RWPE1 (cell line): ENCODE data around the gene IFNL2.
"Not testable (repeated sequence)": the region's sequence is repeated elsewhere in the genome, so short reads cannot be mapped to it uniquely, and the experiment has no call there.

Experiments used
- CTCF ChIA-PET: fragments of 350-600 bp; sonication (Branson Sonifier 250); formaldehyde crosslinking; extraction: SDS; loops from one replicate; lab custom pipeline; 2021; lab: Yijun Ruan, JAX
- POLR2A ChIA-PET: fragments of 400-600 bp; formaldehyde crosslinking; extraction: SDS; loops from one replicate; lab custom pipeline; 2020; ENCODE audit warnings: antibody characterized with exemption; ENCODE audit not compliant: low non-redundant PET; lab: Yijun Ruan, JAX
- DNase-seq: peaks from one replicate; pipeline ENCODE4 v3.0.0; 2012; ENCODE audit warnings: low spot score
- H3K27ac ChIP-seq: fragments of 450-650 bp; 2 replicates; pipeline ENCODE4 v1.5.1; 2017
- CTCF ChIP-seq: fragments of 450-650 bp; conservative IDR thresholded peaks from 2 replicates; pipeline ENCODE4 v1.5.1; 2017; ENCODE audit warnings: low read depth, mild to moderate bottlenecking

IFNL2 gene

GRCh38 chr19:39268085-39268484, at the start of gene IFNL2:
IFNL2 (plus strand) TSS chr19:39268396; CDS start chr19:39268569, 173 bp downstream.
- H3K27ac ChIP-seq, POLR2A ChIA-PET, CTCF ChIA-PET, DNase-seq: not testable (repeated sequence)

- CTCF ChIA-PET, POLR2A ChIA-PET, DNase-seq, H3K27ac ChIP-seq: not testable (repeated sequence)
Measured at GRCh38 chr19:39219108-39219507, 49.1 kb upstream of the IFNL2 start.

GRCh38 chr19:39223703-39224279, 44.4 kb upstream of the IFNL2 start:
- no peak overlapping the region for H3K27ac ChIP-seq
- no peak for TF ChIP-seq CTCF
- POLR2A ChIA-PET, result no interaction called here
- CTCF ChIA-PET, result no interaction called here
- peak; percentile 45 for DNase-seq

- CTCF ChIA-PET, result interaction anchor here (0.7 kb wide), 1 partner anchor 279 kb away, joined by 3 read pairs; no protein-coding TSS in a partner anchor
- no peak for TF ChIP-seq CTCF
- H3K27ac ChIP-seq, result no peak overlapping the region
- POLR2A ChIA-PET, result no interaction called here
- DNase-seq, result no peak
Measured at GRCh38 chr19:39224910-39225309, 43.3 kb upstream of the IFNL2 start.

- ChIA-PET CTCF (interaction anchor here (0.6 kb wide), 1 partner anchor 37 kb away, joined by 3 read pairs; no protein-coding TSS in a partner anchor), POLR2A (no interaction called here)
- no peak overlapping the region for H3K27ac ChIP-seq
- TF ChIP-seq CTCF, result no peak
- no peak for DNase-seq
Measured at GRCh38 chr19:39230096-39230764, 38.0 kb upstream of the IFNL2 start.

- CTCF ChIA-PET, result interaction anchor here (0.7 kb wide), 1 partner anchor 14 kb away, joined by 3 read pairs; no protein-coding TSS in a partner anchor
- POLR2A ChIA-PET, result no interaction called here
- no peak overlapping the region for H3K27ac ChIP-seq
- DNase-seq, result no peak
- no peak for TF ChIP-seq CTCF
Measured at GRCh38 chr19:39232708-39233107, 35.5 kb upstream of the IFNL2 start.

GRCh38 chr19:39236527-39236926, 31.7 kb upstream of the IFNL2 start:
- ChIA-PET POLR2A (no interaction called here), CTCF (interaction anchor here (0.6 kb wide), 1 partner anchor 92 kb away, joined by 4 read pairs; no protein-coding TSS in a partner anchor)
- no peak for DNase-seq
- no peak overlapping the region for H3K27ac ChIP-seq
- TF ChIP-seq CTCF, result no peak
